OCI-LY1 (cell line): ENCODE measurements around the gene MIA2.

Experiments
- H2AFZ ChIP-seq: fragments of 200-600 bp; sonication (generic), shearing (Covaris generic); 2 replicates; pipeline ENCODE4 v1.6.0; 2014; ENCODE audit warnings: antibody characterized with exemption, mild to moderate bottlenecking, low read length
- H3F3A ChIP-seq: fragments of 200-600 bp; sonication (generic), shearing (Covaris generic); 2 replicates; pipeline ENCODE4 v1.6.0; 2014; ENCODE audit warnings: mild to moderate bottlenecking, antibody characterized with exemption, low read length, moderate library complexity; ENCODE audit not compliant: insufficient read depth
- H3K27ac ChIP-seq: fragments of 200-600 bp; sonication (generic); 2 replicates; pipeline ENCODE4 v1.5.1; 2014; ENCODE audit warnings: low read length, mixed run types, mild to moderate bottlenecking, low read depth; ENCODE audit not compliant: poor library complexity, severe bottlenecking
- H3K27me3 ChIP-seq: fragments of 200-600 bp; sonication (generic); 2 replicates; pipeline ENCODE4 v1.6.0; 2014; ENCODE audit warnings: antibody characterized with exemption, mild to moderate bottlenecking, low read length, moderate library complexity; ENCODE audit not compliant: insufficient read depth
- H3K36me3 ChIP-seq: fragments of 200-600 bp; sonication (generic); 2 replicates; pipeline ENCODE4 v1.6.1; 2014; ENCODE audit warnings: mild to moderate bottlenecking, antibody characterized with exemption, low read length, moderate library complexity, mixed read lengths; ENCODE audit not compliant: insufficient read depth
- H3K4me1 ChIP-seq: fragments of 200-600 bp; sonication (generic); 2 replicates; pipeline ENCODE4 v1.5.1; 2014; ENCODE audit warnings: mild to moderate bottlenecking, low read length, moderate library complexity; ENCODE audit not compliant: insufficient read depth, severe bottlenecking
- H3K4me2 ChIP-seq: fragments of 200-600 bp; sonication (generic), shearing (Covaris generic); 2 replicates; pipeline ENCODE4 v1.6.1; 2014; ENCODE audit warnings: low read length
- H3K4me3 ChIP-seq: fragments of 200-600 bp; sonication (generic); 2 replicates; pipeline ENCODE4 v1.5.1; 2014; ENCODE audit warnings: low read length, low read depth, mild to moderate bottlenecking, mixed read lengths; ENCODE audit not compliant: poor library complexity, severe bottlenecking
- H3K79me2 ChIP-seq: fragments of 200-600 bp; shearing (Covaris generic); 2 replicates; pipeline ENCODE4 v1.6.1; 2016; ENCODE audit warnings: mixed run types, low read length, mixed read lengths; ENCODE audit not compliant: insufficient read depth
- H3K9ac ChIP-seq: fragments of 200-600 bp; sonication (generic), shearing (Covaris generic); 2 replicates; pipeline ENCODE4 v1.6.1; 2014; ENCODE audit warnings: mild to moderate bottlenecking, low read length, mixed read lengths
- H3K9me2 ChIP-seq: fragments of 200-600 bp; sonication (generic), shearing (Covaris generic); 2 replicates; pipeline ENCODE4 v1.6.1; 2014; ENCODE audit warnings: low read depth, mild to moderate bottlenecking, low read length, mixed read lengths
- H3K9me3 ChIP-seq: fragments of 200-600 bp; shearing (Covaris generic); 2 replicates; pipeline ENCODE4 v1.6.1; 2014; ENCODE audit warnings: low read length, mixed read lengths
- H4K20me1 ChIP-seq: fragments of 200-600 bp; sonication (generic), shearing (Covaris generic); 2 replicates; pipeline ENCODE4 v1.6.0; 2016; ENCODE audit warnings: mild to moderate bottlenecking, low read length; ENCODE audit not compliant: insufficient read depth
- CTCF ChIP-seq: fragments of 200-600 bp; sonication (generic), shearing (Covaris generic); IDR thresholded peaks from 2 replicates; pipeline ENCODE4 v1.5.1; 2017; ENCODE audit warnings: mild to moderate bottlenecking, antibody characterized with exemption, low read length, moderate library complexity, mixed read lengths
- EZH2 ChIP-seq: fragments of 200-600 bp; sonication (generic), shearing (Covaris generic); IDR thresholded peaks from 2 replicates; pipeline ENCODE4 v1.8.0; 2017; ENCODE audit warnings: borderline replicate concordance, mixed run types, mild to moderate bottlenecking, antibody characterized with exemption, low read length, moderate library complexity, mixed read lengths

MIA2 gene

GRCh38 chr14:39364509-39364908, 130.8 kb downstream of the MIA2 start:
- Histone ChIP-seq H2AFZ (no peak overlapping the region), H3K9me2 (no peaks in the 10 kb centered on the region), H3K4me3 (no peak overlapping the region), H3K9me3 (no peaks in the 10 kb centered on the region), H3K36me3 (0 out of 2 replicates have a peak, but pooled peaks cover 4% of the 10 kb centered on the region), H3K79me2 (no peaks in the 10 kb centered on the region), H3K27ac (no peak overlapping the region), H3K27me3 (no peaks in the 10 kb centered on the region), H3K9ac (no peak overlapping the region), H3F3A (no peaks in the 10 kb centered on the region), H4K20me1 (no peaks in the 10 kb centered on the region), H3K4me1 (no peaks in the 10 kb centered on the region), H3K4me2 (no peak overlapping the region)
- TF ChIP-seq EZH2, result no peak
- TF ChIP-seq CTCF, result no peak

- Histone ChIP-seq H3K4me3 (no peak overlapping the region), H3K27me3 (no peaks in the 10 kb centered on the region), H3K4me1 (no peaks in the 10 kb centered on the region), H3K9me3 (no peaks in the 10 kb centered on the region), H3F3A (no peaks in the 10 kb centered on the region), H3K36me3 (0 out of 2 replicates have a peak, but pooled peaks cover 4% of the 10 kb centered on the region), H2AFZ (no peak overlapping the region), H3K9ac (no peak overlapping the region), H3K27ac (no peak overlapping the region), H3K9me2 (no peaks in the 10 kb centered on the region), H4K20me1 (no peaks in the 10 kb centered on the region), H3K79me2 (no peaks in the 10 kb centered on the region), H3K4me2 (no peak overlapping the region)
- TF ChIP-seq EZH2 (no peak), CTCF (no peak)
Measured at GRCh38 chr14:39365354-39365753, 131.6 kb downstream of the MIA2 start.

DNA sequence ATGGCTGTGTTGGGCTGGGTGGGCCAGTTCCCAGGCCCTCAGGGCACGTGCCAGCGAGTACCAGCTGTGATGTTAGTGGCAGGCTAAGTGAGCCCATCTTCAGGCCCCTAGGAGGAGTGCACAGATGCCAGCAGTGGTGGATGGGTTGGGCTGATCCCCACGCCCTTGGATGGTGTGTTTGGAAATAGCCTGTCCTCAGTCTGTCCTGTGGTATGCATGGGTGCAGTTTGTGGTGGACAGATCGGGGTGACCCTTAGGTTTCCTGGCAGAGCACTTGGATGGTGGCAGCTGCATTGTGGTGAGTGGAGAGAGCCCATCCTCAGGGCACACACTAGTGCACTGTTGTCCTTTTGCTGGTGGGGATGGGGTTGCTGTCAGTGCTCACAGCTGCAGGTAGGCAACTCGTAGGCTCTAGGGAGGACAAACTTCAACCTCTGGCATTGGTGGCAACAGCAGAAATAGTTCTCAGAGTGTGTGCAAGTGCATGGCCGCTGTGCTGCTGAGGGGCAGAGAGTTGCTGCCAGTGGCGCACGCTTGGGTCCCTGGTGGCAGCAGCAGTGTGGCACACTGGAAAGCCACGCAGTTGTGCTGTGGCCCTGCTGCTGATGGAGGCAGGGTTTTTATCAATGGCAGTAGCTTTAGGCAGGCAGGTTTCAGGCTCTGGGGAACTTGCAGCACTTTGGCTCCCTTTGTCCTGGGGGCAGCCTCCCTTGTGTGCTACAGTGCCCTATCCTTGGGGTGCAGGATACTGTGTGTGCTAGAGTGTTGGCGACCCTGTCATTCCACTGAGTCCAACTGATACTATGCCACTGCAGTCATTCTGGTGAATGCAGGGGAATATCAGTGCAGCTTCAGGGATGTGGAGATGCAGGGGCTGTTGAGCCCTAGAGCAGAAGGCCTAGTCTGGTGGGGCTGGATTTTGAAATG, 133.0 kb downstream of the MIA2 start:
- no peaks in the 10 kb centered on the region for H3K9me3 ChIP-seq
- H3K79me2 ChIP-seq, result no peaks in the 10 kb centered on the region

More for the DNA sequence above, 133.0 kb downstream of the MIA2 start:
- no peaks in the 10 kb centered on the region for H3F3A ChIP-seq
- H3K4me2 ChIP-seq, result no peak overlapping the region
- no peaks in the 10 kb centered on the region for H3K9me2 ChIP-seq
- no peaks in the 10 kb centered on the region for H3K4me1 ChIP-seq
- TF ChIP-seq CTCF, result no peak
- TF ChIP-seq EZH2, result no peak
- H2AFZ ChIP-seq, result no peak overlapping the region
- H3K27me3 ChIP-seq, result no peaks in the 10 kb centered on the region
- H3K4me3 ChIP-seq, result no peak overlapping the region
- H4K20me1 ChIP-seq, result no peaks in the 10 kb centered on the region
- 0 out of 2 replicates have a peak, but pooled peaks cover 4% of the 10 kb centered on the region for H3K36me3 ChIP-seq
- H3K27ac ChIP-seq, result no peak overlapping the region
- H3K9ac ChIP-seq, result no peak overlapping the region
